Endothelial cell of umbilical vein (primary cell): ENCODE data around the gene IL34. TPM values are rescaled to one million over a fixed set of nuclear protein-coding genes. Genes with fewer than 3 reads are reported as not detected.
A peak's percentile ranks its signal among the peaks of the same experiment; 100 is the strongest.

Source experiments
- BruUV-seq: library from RNA; stranded (reverse); fragments of 400-500 nt; replicated peaks from 2 replicates; lab custom pipeline; 2021; lab: Mats Ljungman, UMichigan
- CTCF ChIA-PET: fragments of 300-600, 350-600 bp; sonication (Branson Sonifier 250); formaldehyde crosslinking; loops from one replicate; lab custom pipeline; 2021; ENCODE audit warnings: antibody characterized with exemption, inconsistent platforms; lab: Charles Lee
- POLR2A ChIA-PET: fragments of 300-600, 350-600 bp; sonication (Branson Sonifier 250); formaldehyde crosslinking; loops from one replicate; lab custom pipeline; 2021; ENCODE audit warnings: antibody characterized with exemption, inconsistent platforms; lab: Charles Lee
- DNase-seq: peaks from one replicate; pipeline ENCODE4 v3.0.0-alpha.2; 2011; ENCODE audit warnings: low read depth, low spot score
- FAIRE-seq: peaks from 2 replicates; lab custom pipeline; 2011; peaks lifted over from hg19 to GRCh38; lab: Jason Lieb, UNC
- H2AFZ ChIP-seq: 2 replicates; pipeline ENCODE4 v1.6.0; 2012; ENCODE audit warnings: low read depth, low read length, control low read depth, inconsistent platforms
- H3K27ac ChIP-seq: 2 replicates; pipeline ENCODE4 v1.5.1; 2011; ENCODE audit warnings: low read depth, mild to moderate bottlenecking, control low read depth, low read length, moderate library complexity; ENCODE audit not compliant: insufficient read depth
- H3K27me3 ChIP-seq, 2 experiments: 2 replicates each; pipeline versions ENCODE4 v1.6.0 to v1.6.1; 2011; ENCODE audit warnings: low read length in 2 of 2, mixed read lengths in 1 of 2; ENCODE audit not compliant: control insufficient read depth in 2 of 2, insufficient read depth in 2 of 2
- H3K36me3 ChIP-seq, 2 experiments: 2 replicates in 1 of 2; 3 replicates in 1 of 2; pipeline ENCODE4 v1.5.1; 2011; ENCODE audit warnings: low read length in 2 of 2, mild to moderate bottlenecking in 1 of 2, moderate library complexity in 1 of 2; ENCODE audit not compliant: control insufficient read depth in 2 of 2, insufficient read depth in 2 of 2; ENCODE audit errors: extremely low read depth in 1 of 2
- H3K4me1 ChIP-seq: 3 replicates; pipeline ENCODE4 v1.5.1; 2011; ENCODE audit warnings: mild to moderate bottlenecking, low read length; ENCODE audit not compliant: control insufficient read depth, insufficient read depth; ENCODE audit errors: extremely low read depth
- H3K4me2 ChIP-seq: 2 replicates; pipeline ENCODE4 v1.6.1; 2011; ENCODE audit warnings: low read length, control low read depth, mixed read lengths; ENCODE audit not compliant: insufficient read depth
- H3K4me3 ChIP-seq, 3 experiments: fragments of 200-600 bp in 1 of 3; sonication (generic), shearing (Covaris generic) in 1 of 3; replicated peaks in 1 of 3; 2 replicates each; pipeline ENCODE4 v1.5.1; 2011 to 2016; ENCODE audit warnings: control low read depth in 3 of 3, low read length in 3 of 3, mild to moderate bottlenecking in 2 of 3, inconsistent platforms in 1 of 3, low read depth in 1 of 3, moderate library complexity in 1 of 3; ENCODE audit not compliant: insufficient read depth in 1 of 3
- H3K79me2 ChIP-seq: 2 replicates; pipeline ENCODE4 v1.6.0; 2012; ENCODE audit warnings: low read length, inconsistent platforms; ENCODE audit not compliant: control insufficient read depth, insufficient read depth
- H3K9ac ChIP-seq: replicated peaks from 2 replicates; pipeline ENCODE3; 2011; ENCODE audit warnings: low read length, control low read depth; ENCODE audit not compliant: insufficient read depth; ENCODE audit errors: extremely low read depth
- H3K9me1 ChIP-seq: replicated peaks from 3 replicates; pipeline ENCODE4 v1.6.0; 2011; ENCODE audit warnings: mild to moderate bottlenecking, low read length; ENCODE audit not compliant: control insufficient read depth, insufficient read depth; ENCODE audit errors: extremely low read depth
- H3K9me3 ChIP-seq: replicated peaks from 2 replicates; pipeline ENCODE4 v1.5.1; 2012; ENCODE audit warnings: low read length, inconsistent platforms; ENCODE audit not compliant: control insufficient read depth, insufficient read depth
- H4K20me1 ChIP-seq: replicated peaks from 2 replicates; pipeline ENCODE3; 2011; ENCODE audit warnings: mild to moderate bottlenecking, low read length; ENCODE audit not compliant: control insufficient read depth, insufficient read depth; ENCODE audit errors: extremely low read depth
- CTCF ChIP-seq, 2 donors: IDR thresholded peaks; 1 replicate in 1 of 2; 2 replicates in 1 of 2; pipeline ENCODE4 v1.5.1; 2011; ENCODE audit warnings: low read length in 2 of 2, mild to moderate bottlenecking in 2 of 2, moderate library complexity in 2 of 2, control low read depth in 1 of 2, inconsistent platforms in 1 of 2, low read depth in 1 of 2; ENCODE audit not compliant: insufficient read depth in 1 of 2; ENCODE audit errors: extremely low read depth in 1 of 2
- EZH2 ChIP-seq: IDR thresholded peaks from 2 replicates; pipeline ENCODE4 v1.6.1; 2012; ENCODE audit warnings: borderline replicate concordance, low read depth, mild to moderate bottlenecking, moderate library complexity, low read length, inconsistent platforms; ENCODE audit not compliant: severe bottlenecking
- FOS ChIP-seq: IDR thresholded peaks from 2 replicates; pipeline ENCODE4 v1.6.1; 2011; ENCODE audit warnings: mild to moderate bottlenecking, low read length, moderate library complexity, borderline replicate concordance; ENCODE audit not compliant: insufficient read depth
- GATA2 ChIP-seq: IDR thresholded peaks from 2 replicates; pipeline ENCODE4 v1.7.0; 2011; ENCODE audit warnings: low read depth, mild to moderate bottlenecking, moderate library complexity, mixed read lengths, low read length; ENCODE audit not compliant: insufficient read length, insufficient read depth
- JUN ChIP-seq: IDR thresholded peaks from 2 replicates; pipeline ENCODE4 v1.6.1; 2011; ENCODE audit warnings: borderline replicate concordance, low read depth; ENCODE audit not compliant: insufficient read length, insufficient read depth
- MYC ChIP-seq: IDR thresholded peaks from one replicate; pipeline ENCODE4 v1.6.1; 2011; ENCODE audit warnings: mild to moderate bottlenecking, low read depth, low read length
- POLR2A ChIP-seq: IDR thresholded peaks from 2 replicates; pipeline ENCODE4 v1.6.1; 2012; ENCODE audit warnings: low read depth, mild to moderate bottlenecking, control low read depth, low read length
- POLR2AphosphoS5 ChIP-seq: IDR thresholded peaks from 2 replicates; pipeline ENCODE4 v1.6.1; 2012; ENCODE audit warnings: low read depth, mild to moderate bottlenecking, control low read depth, low read length, moderate library complexity; ENCODE audit not compliant: insufficient read depth
- dilution Hi-C: fragments of 300-500 bp; cut with MboI; formaldehyde crosslinking; loops from one replicate; pipeline ENCODE4 v1.15.0; 2019; ENCODE audit warnings: low sequenced_read_pairs; ENCODE audit not compliant: extremely low pct_ligation_motif_present
- intact Hi-C: fragments of 100-400 bp; cut with micrococcal nuclease; formaldehyde crosslinking; loops from one replicate; pipeline ENCODE4 v1.10.0; 2022
- polyA plus RNA-seq, 4 experiments: library from polyadenylated mRNA; depleted of rRNA in 3 of 4; stranded (reverse) in 3 of 4; unstranded in 1 of 4; fragments of >200 nt; gene quantifications; 2 replicates each; pipeline versions ENCODE4 v1.2.1 to v1.2.3, GENCODE V29; 2011 to 2012; ENCODE audit warnings: missing spikeins in 1 of 4
- total RNA-seq: library from RNA; stranded (reverse); gene quantifications from 2 replicates; pipeline ENCODE4 v1.2.3, GENCODE V29; 2021
- TF ChIP-seq, protein P1 (sequence below): IDR thresholded peaks from 2 replicates; pipeline ENCODE4 v1.6.1; 2011; ENCODE audit not compliant: insufficient read depth, insufficient read length

Gene IL34
- total and polyA plus RNA-seq, 2 donors (not counting 3 experiments of a cell fraction or from before 2014, with no cell fraction given), result 0.88 to 0.97 TPM

- no peak overlapping the region for H3K4me2 ChIP-seq
- dilution Hi-C loops, result no loop called here
- CTCF ChIA-PET, result interaction anchor here (0.8 to 5.1 kb wide), 8 partner anchors 8 to 82 kb away, joined by 3 to 53 read pairs (median 4); no protein-coding TSS in a partner anchor
These were observed 41.9 kb downstream of the IL34 start for GRCh38 chr16:70688246-70688742.

GRCh38 chr16:70689035-70689969, 42.9 kb downstream of the IL34 start:
- Histone ChIP-seq H3K27me3 (no peaks in the 10 kb centered on the region), H3K9me3 (no peaks in the 10 kb centered on the region), H3K36me3 (no peaks in the 10 kb centered on the region), H3K79me2 (peaks cover 11% of the 10 kb centered on the region), H3K4me1 (peaks cover 28% of the 10 kb centered on the region), H3K9ac (no peak overlapping the region), H3K4me3 (no peak overlapping the region), H2AFZ (no peak overlapping the region), H3K4me2 (no peak overlapping the region), H3K9me1 (no peaks in the 10 kb centered on the region), H3K27ac (no peak overlapping the region), H4K20me1 (no peaks in the 10 kb centered on the region)
- ChIA-PET POLR2A (no interaction called here), CTCF (interaction anchor here (1.2 to 5.1 kb wide), 3 partner anchors 9 to 81 kb away, joined by 3 to 53 read pairs (median 20); no protein-coding TSS in a partner anchor)
- dilution Hi-C loops, result no loop called here
- DNase-seq (no peak), FAIRE-seq (no peak)
- TF ChIP-seq, protein P1, sequence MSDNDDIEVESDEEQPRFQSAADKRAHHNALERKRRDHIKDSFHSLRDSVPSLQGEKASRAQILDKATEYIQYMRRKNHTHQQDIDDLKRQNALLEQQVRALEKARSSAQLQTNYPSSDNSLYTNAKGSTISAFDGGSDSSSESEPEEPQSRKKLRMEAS, result no peak
- TF ChIP-seq JUN, result no peak
- no peak for TF ChIP-seq MYC
- TF ChIP-seq POLR2A, result no peak
- TF ChIP-seq FOS, result no peak
- TF ChIP-seq POLR2AphosphoS5, result no peak
- TF ChIP-seq GATA2, result no peak
- no peak for TF ChIP-seq CTCF (IDR thresholded peaks at IDR 0.05; ENCODE audit: extremely low read depth in 1 of 2, insufficient read depth in 1 of 2, low read depth in 1 of 2, low read length in 2 of 2)
- TF ChIP-seq EZH2, result no peak
- intact Hi-C loops, result loop anchor here (2.0 to 5.0 kb wide), 2 partner anchors 17 to 1502 kb away; partner anchors contain the start of gene SNTB2
- BruUV-seq, result no TSS peak

More at GRCh38 chr16:70688246-70688742, 41.9 kb downstream of the IL34 start:
- TF ChIP-seq, protein P1, result no peak
- peak; percentile 64 for TF ChIP-seq POLR2AphosphoS5
- TF ChIP-seq POLR2A, result peak; percentile 51
- TF ChIP-seq FOS, result no peak
- no peaks in the 10 kb centered on the region for H4K20me1 ChIP-seq
- no TSS peak for BruUV-seq
- H3K27ac ChIP-seq, result peak overlapping the region; percentile 9
- no peak overlapping the region for H3K4me3 ChIP-seq
- POLR2A ChIA-PET, result no interaction called here
- no peak overlapping the region for H3K9ac ChIP-seq
- H3K36me3 ChIP-seq, result peaks cover 0 to under 1% of the 10 kb centered on the region in 2 experiments
- intact Hi-C loops, result loop anchor here (2.0 to 5.0 kb wide), 2 partner anchors 19 to 1501 kb away; partner anchors contain the start of gene SNTB2
- peaks cover 21% of the 10 kb centered on the region for H3K4me1 ChIP-seq
- FAIRE-seq (peak; percentile 88), DNase-seq (peak; percentile 88)
- H3K79me2 ChIP-seq, result peaks cover 19% of the 10 kb centered on the region
- H2AFZ ChIP-seq, result no peak overlapping the region
- no peaks in the 10 kb centered on the region for H3K27me3 ChIP-seq
- no peaks in the 10 kb centered on the region for H3K9me3 ChIP-seq
- no peaks in the 10 kb centered on the region for H3K9me1 ChIP-seq
